Measurements from ENCODE around the gene REN.

GRCh38 chr1:204130981-204131892 lies 34.9 kb downstream of the REN start:
- TF ChIP-seq CTCF (IDR thresholded peaks at IDR 0.05; ENCODE audit: insufficient read depth, low read depth, low read length) = peak; percentile 15
- no peak for TF ChIP-seq EZH2 (IDR thresholded peaks at IDR 0.05; ENCODE audit: insufficient read depth, low read length)
